GM21737 (cell line): ENCODE measurements around the gene ISL2.

Experiments
- ATAC-seq: cut with Tn5 transposase; IDR thresholded peaks from one replicate; pipeline ENCODE4 v1.9.1; 2021; ENCODE audit warnings: mild to moderate bottlenecking, moderate library complexity; ENCODE audit not compliant: unreplicated experiment

ISL2 gene

GRCh38 chr15:76341366-76342057 lies 4.9 kb downstream of the ISL2 start:
- ATAC-seq = no peak

- ATAC-seq = no peak
Observed at GRCh38 chr15:76342058-76342381, 5.4 kb downstream of the ISL2 start.

GRCh38 chr15:76342382-76343201 lies 6.0 kb downstream of the ISL2 start:
- ATAC-seq = no peak

GRCh38 chr15:76343313-76343996 lies 6.9 kb downstream of the ISL2 start:
- no peak for ATAC-seq

- no peak for ATAC-seq
Observed at GRCh38 chr15:76344893-76345582, 8.5 kb downstream of the ISL2 start.

GRCh38 chr15:76345583-76345879 lies 9.0 kb downstream of the ISL2 start:
- no peak for ATAC-seq

GRCh38 chr15:76345880-76346668 lies 9.5 kb downstream of the ISL2 start:
- no peak for ATAC-seq

- no peak for ATAC-seq
Observed at GRCh38 chr15:76346669-76347481, 10.3 kb downstream of the ISL2 start.

GRCh38 chr15:76347482-76348055 lies 11.0 kb downstream of the ISL2 start:
- ATAC-seq = no peak

GRCh38 chr15:76349301-76350070 lies 12.9 kb downstream of the ISL2 start:
- no peak for ATAC-seq

GRCh38 chr15:76353023-76353577 lies 16.5 kb downstream of the ISL2 start:
- ATAC-seq = no peak

GRCh38 chr15:76353903-76354302 lies 17.3 kb downstream of the ISL2 start:
- ATAC-seq = no peak

GRCh38 chr15:76354823-76355440 lies 18.4 kb downstream of the ISL2 start:
- no peak for ATAC-seq

GRCh38 chr15:76358453-76358852 lies 21.9 kb downstream of the ISL2 start:
- ATAC-seq = no peak

- ATAC-seq = no peak
Observed at GRCh38 chr15:76359152-76359551, 22.6 kb downstream of the ISL2 start.

- ATAC-seq = no peak
Observed at GRCh38 chr15:76360416-76360815, 23.8 kb downstream of the ISL2 start.

- no peak for ATAC-seq
Observed at GRCh38 chr15:76363251-76363650, 26.7 kb downstream of the ISL2 start.

- no peak for ATAC-seq
Observed at GRCh38 chr15:76366714-76367113, 30.1 kb downstream of the ISL2 start.
